ENCODE measurements around the gene AP3S2. TPM values are rescaled to one million over a fixed set of nuclear protein-coding genes. Genes with fewer than 3 reads are reported as not detected.
A peak's percentile ranks its signal among the peaks of the same experiment; 100 is the strongest.

AP3S2 gene
- polyA plus RNA-seq, 1 donor (not counting 4 experiments of a cell fraction or from before 2014, with no cell fraction given): 34.6 TPM

DNA sequence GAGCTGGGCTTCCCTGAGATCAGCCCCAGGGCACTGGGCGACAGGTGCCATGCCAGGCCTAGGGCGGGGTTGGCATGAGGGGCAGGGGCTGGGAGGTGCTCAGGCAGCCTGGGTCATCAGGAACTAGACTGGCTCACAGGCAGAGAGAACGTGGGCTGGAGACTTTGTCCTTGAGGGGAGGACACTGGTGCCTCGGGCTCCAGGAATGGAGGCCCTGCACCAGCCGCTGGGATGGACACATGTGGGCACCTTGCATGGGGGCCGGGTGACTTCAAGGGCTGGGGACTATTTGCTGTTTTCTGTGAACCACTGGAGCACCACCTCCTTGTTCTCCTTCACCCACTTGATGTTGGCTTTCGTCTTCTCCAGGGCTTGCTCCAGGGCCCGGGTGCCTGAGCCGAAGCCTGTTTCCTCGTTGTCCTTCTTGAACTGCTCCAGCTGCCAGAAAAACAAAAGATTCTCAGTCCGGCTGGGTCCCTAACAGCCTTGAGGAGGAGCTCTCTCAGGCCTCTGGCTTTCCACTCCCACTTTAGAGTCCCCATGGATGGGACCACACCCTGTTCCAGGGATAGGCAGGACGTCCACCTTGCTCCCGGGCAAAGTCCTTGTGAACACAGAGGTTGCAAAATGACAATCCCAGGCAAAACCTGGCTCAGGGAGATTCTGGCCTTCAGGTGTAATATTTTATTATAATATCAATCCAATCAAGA, 108.6 kb downstream of the AP3S2 start:
- Histone ChIP-seq H2AFZ (ENCODE audit: control insufficient read depth, low read length) (peak overlapping the region; percentile 23), H3K27ac (ENCODE audit: control insufficient read depth, insufficient read depth, low read length) (no peak overlapping the region)

DNA sequence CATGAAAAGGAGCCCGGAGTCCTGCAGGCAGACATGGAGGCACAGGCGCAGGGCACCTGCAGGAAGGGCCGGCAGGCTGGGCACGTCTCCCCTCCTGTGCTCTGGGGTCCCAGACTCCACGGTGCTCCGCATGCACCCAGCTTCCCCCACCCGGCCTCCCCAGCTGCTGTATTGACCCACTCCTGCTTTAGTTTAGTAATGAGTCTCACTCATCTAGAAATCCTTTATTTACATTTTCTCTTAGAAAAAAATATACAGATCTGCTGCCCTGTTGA, 109.2 kb downstream of the AP3S2 start:
- TF ChIP-seq, protein P1, sequence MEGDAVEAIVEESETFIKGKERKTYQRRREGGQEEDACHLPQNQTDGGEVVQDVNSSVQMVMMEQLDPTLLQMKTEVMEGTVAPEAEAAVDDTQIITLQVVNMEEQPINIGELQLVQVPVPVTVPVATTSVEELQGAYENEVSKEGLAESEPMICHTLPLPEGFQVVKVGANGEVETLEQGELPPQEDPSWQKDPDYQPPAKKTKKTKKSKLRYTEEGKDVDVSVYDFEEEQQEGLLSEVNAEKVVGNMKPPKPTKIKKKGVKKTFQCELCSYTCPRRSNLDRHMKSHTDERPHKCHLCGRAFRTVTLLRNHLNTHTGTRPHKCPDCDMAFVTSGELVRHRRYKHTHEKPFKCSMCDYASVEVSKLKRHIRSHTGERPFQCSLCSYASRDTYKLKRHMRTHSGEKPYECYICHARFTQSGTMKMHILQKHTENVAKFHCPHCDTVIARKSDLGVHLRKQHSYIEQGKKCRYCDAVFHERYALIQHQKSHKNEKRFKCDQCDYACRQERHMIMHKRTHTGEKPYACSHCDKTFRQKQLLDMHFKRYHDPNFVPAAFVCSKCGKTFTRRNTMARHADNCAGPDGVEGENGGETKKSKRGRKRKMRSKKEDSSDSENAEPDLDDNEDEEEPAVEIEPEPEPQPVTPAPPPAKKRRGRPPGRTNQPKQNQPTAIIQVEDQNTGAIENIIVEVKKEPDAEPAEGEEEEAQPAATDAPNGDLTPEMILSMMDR (optimal IDR thresholded peaks at IDR 0.05 in 1 of 3, IDR thresholded peaks at IDR 0.05 in 1 of 3, conservative IDR thresholded peaks at IDR 0.05 in 1 of 3; ENCODE audit: extremely low read depth in 1 of 3, insufficient read depth in 2 of 3, low read length in 3 of 3): no peak
- TF ChIP-seq EZH2 (IDR thresholded peaks at IDR 0.05; ENCODE audit: low read length): no peak
- no peak overlapping the region for H3K4me2 ChIP-seq (ENCODE audit: control insufficient read depth, extremely low read depth, insufficient read depth, low read depth, low read length)
- no peaks in the 10 kb centered on the region for H3K9me3 ChIP-seq (ENCODE audit: control insufficient read depth, low read depth, low read length)
- H3K79me2 ChIP-seq (ENCODE audit: control insufficient read depth, insufficient read depth, low read length): no peaks in the 10 kb centered on the region
- no peaks in the 10 kb centered on the region for H4K20me1 ChIP-seq (ENCODE audit: control insufficient read depth, extremely low read depth, insufficient read depth, low read length)
- H3K36me3 ChIP-seq (ENCODE audit: control insufficient read depth in 2 of 2, extremely low read depth in 1 of 2, insufficient read depth in 2 of 2, low read length in 2 of 2): no peaks in the 10 kb centered on the region
- H3K9ac ChIP-seq (ENCODE audit: control insufficient read depth, extremely low read depth, insufficient read depth, low read length): no peak overlapping the region
- peaks cover 31% of the 10 kb centered on the region for H3K4me1 ChIP-seq (ENCODE audit: control insufficient read depth, extremely low read depth, insufficient read depth, low read length)
- FAIRE-seq (no peak), DNase-seq (ENCODE audit: low read depth, low spot score) (no peak)
- no peak overlapping the region for H3K4me3 ChIP-seq (ENCODE audit: control insufficient read depth in 2 of 3, extremely low read depth in 1 of 3, insufficient read depth in 2 of 3, low read depth in 1 of 3, low read length in 3 of 3)
- H3K27me3 ChIP-seq (ENCODE audit: control insufficient read depth, extremely low read depth, insufficient read depth, low read length): no peaks in the 10 kb centered on the region
- no peak overlapping the region for H3K27ac ChIP-seq (ENCODE audit: control insufficient read depth, insufficient read depth, low read length)
- no peak overlapping the region for H2AFZ ChIP-seq (ENCODE audit: control insufficient read depth, low read length)
- dilution Hi-C loops (cut with MboI; ENCODE audit: extremely low pct_ligation_motif_present, low sequenced_read_pairs): no loop called here
- peaks cover 2% of the 10 kb centered on the region for H3K9me1 ChIP-seq (ENCODE audit: control insufficient read depth, extremely low read depth, insufficient read depth, low read length)

More for the DNA sequence above, 108.6 kb downstream of the AP3S2 start:
- no peak overlapping the region for H3K9ac ChIP-seq (ENCODE audit: control insufficient read depth, extremely low read depth, insufficient read depth, low read length)
- no peaks in the 10 kb centered on the region for H3K79me2 ChIP-seq (ENCODE audit: control insufficient read depth, insufficient read depth, low read length)
- DNase-seq (ENCODE audit: low read depth, low spot score) (no peak), FAIRE-seq (no peak)
- H3K27me3 ChIP-seq (ENCODE audit: control insufficient read depth, extremely low read depth, insufficient read depth, low read length): no peaks in the 10 kb centered on the region
- H3K4me1 ChIP-seq (ENCODE audit: control insufficient read depth, extremely low read depth, insufficient read depth, low read length): peaks cover 28% of the 10 kb centered on the region
- H3K36me3 ChIP-seq (ENCODE audit: control insufficient read depth in 2 of 2, extremely low read depth in 1 of 2, insufficient read depth in 2 of 2, low read length in 2 of 2): no peaks in the 10 kb centered on the region
- H3K4me2 ChIP-seq (ENCODE audit: control insufficient read depth, extremely low read depth, insufficient read depth, low read depth, low read length): no peak overlapping the region
- H3K4me3 ChIP-seq (ENCODE audit: control insufficient read depth in 2 of 3, extremely low read depth in 1 of 3, insufficient read depth in 2 of 3, low read depth in 1 of 3, low read length in 3 of 3): no peak overlapping the region
- TF ChIP-seq, protein P1 (optimal IDR thresholded peaks at IDR 0.05 in 1 of 3, IDR thresholded peaks at IDR 0.05 in 1 of 3, conservative IDR thresholded peaks at IDR 0.05 in 1 of 3; ENCODE audit: extremely low read depth in 1 of 3, insufficient read depth in 2 of 3, low read length in 3 of 3): no peak
- no peak for TF ChIP-seq EZH2 (IDR thresholded peaks at IDR 0.05; ENCODE audit: low read length)
- H4K20me1 ChIP-seq (ENCODE audit: control insufficient read depth, extremely low read depth, insufficient read depth, low read length): no peaks in the 10 kb centered on the region
- H3K9me3 ChIP-seq (ENCODE audit: control insufficient read depth, low read depth, low read length): no peaks in the 10 kb centered on the region
- dilution Hi-C loops (cut with MboI; ENCODE audit: extremely low pct_ligation_motif_present, low sequenced_read_pairs): no loop called here
- H3K9me1 ChIP-seq (ENCODE audit: control insufficient read depth, extremely low read depth, insufficient read depth, low read length): peaks cover 2% of the 10 kb centered on the region
